ENCODE measurements around the gene ABHD12.

DNA sequence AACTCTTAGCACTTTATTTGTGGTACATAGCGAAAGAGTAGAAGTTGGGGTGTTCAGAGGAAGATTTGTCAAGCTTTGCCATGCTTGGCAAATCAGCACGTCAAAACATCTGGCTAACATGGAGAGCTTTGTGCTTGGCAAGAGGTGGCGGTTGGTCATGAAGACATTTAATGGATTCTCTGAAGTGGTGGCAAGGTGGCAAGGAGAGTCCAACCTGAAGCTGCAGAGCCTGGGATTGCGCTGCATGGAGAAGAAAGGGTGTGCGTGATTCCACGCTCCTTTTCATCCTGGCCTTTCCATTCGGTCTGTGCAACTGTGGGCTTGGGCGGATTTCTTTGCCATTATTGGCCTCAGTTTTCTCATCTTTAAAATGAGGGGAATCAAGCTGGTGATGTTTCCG, 139.6 kb downstream of the ABHD12 start:
- TF ChIP-seq, protein P1, sequence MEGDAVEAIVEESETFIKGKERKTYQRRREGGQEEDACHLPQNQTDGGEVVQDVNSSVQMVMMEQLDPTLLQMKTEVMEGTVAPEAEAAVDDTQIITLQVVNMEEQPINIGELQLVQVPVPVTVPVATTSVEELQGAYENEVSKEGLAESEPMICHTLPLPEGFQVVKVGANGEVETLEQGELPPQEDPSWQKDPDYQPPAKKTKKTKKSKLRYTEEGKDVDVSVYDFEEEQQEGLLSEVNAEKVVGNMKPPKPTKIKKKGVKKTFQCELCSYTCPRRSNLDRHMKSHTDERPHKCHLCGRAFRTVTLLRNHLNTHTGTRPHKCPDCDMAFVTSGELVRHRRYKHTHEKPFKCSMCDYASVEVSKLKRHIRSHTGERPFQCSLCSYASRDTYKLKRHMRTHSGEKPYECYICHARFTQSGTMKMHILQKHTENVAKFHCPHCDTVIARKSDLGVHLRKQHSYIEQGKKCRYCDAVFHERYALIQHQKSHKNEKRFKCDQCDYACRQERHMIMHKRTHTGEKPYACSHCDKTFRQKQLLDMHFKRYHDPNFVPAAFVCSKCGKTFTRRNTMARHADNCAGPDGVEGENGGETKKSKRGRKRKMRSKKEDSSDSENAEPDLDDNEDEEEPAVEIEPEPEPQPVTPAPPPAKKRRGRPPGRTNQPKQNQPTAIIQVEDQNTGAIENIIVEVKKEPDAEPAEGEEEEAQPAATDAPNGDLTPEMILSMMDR (IDR thresholded peaks at IDR 0.05 in 2 of 3, conservative IDR thresholded peaks at IDR 0.05 in 1 of 3; ENCODE audit: control insufficient read depth in 2 of 3, extremely low read depth in 1 of 3, insufficient read depth in 1 of 3, low read depth in 3 of 3, low read length in 3 of 3): no peak
- TF ChIP-seq RUNX3 (IDR thresholded peaks at IDR 0.05; ENCODE audit: low read length) (no peak), SUZ12 (IDR thresholded peaks at IDR 0.05; ENCODE audit: unreplicated experiment) (no peak), ZNF592 (IDR thresholded peaks at IDR 0.05) (no peak), E2F4 (IDR thresholded peaks at IDR 0.05; ENCODE audit: low read depth, low read length) (no peak), RFX5 (IDR thresholded peaks at IDR 0.05; ENCODE audit: low read depth, low read length) (no peak)
- TF ChIP-seq, protein P2, sequence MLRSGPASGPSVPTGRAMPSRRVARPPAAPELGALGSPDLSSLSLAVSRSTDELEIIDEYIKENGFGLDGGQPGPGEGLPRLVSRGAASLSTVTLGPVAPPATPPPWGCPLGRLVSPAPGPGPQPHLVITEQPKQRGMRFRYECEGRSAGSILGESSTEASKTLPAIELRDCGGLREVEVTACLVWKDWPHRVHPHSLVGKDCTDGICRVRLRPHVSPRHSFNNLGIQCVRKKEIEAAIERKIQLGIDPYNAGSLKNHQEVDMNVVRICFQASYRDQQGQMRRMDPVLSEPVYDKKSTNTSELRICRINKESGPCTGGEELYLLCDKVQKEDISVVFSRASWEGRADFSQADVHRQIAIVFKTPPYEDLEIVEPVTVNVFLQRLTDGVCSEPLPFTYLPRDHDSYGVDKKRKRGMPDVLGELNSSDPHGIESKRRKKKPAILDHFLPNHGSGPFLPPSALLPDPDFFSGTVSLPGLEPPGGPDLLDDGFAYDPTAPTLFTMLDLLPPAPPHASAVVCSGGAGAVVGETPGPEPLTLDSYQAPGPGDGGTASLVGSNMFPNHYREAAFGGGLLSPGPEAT (IDR thresholded peaks at IDR 0.05; ENCODE audit: low read depth): no peak
